Bronchial epithelial cell (primary cell): ENCODE data around the gene HDAC4. TPM values are rescaled to one million over a fixed set of nuclear protein-coding genes. Genes with fewer than 3 reads are reported as not detected.

Experiments used
- DNase-seq: peaks from one replicate; pipeline ENCODE4 v3.0.0-alpha.2; 2010; ENCODE audit warnings: low read depth
- FAIRE-seq: peaks from 2 replicates; lab custom pipeline; 2011; peaks lifted over from hg19 to GRCh38; lab: Jason Lieb, UNC
- H3K27me3 ChIP-seq: 2 replicates; pipeline ENCODE4 v1.5.1; 2011; ENCODE audit warnings: low read length; ENCODE audit not compliant: control insufficient read depth, insufficient read depth
- H3K36me3 ChIP-seq: 2 replicates; pipeline ENCODE4 v1.5.1; 2011; ENCODE audit warnings: low read length; ENCODE audit not compliant: control insufficient read depth, insufficient read depth
- H3K4me3 ChIP-seq: 2 replicates; pipeline ENCODE4 v1.5.1; 2011; ENCODE audit warnings: mild to moderate bottlenecking, low read depth, low read length, control low read depth
- CTCF ChIP-seq: IDR thresholded peaks from 2 replicates; pipeline ENCODE4 v1.5.1; 2011; ENCODE audit warnings: mild to moderate bottlenecking, moderate library complexity, low read length, control low read depth, inconsistent platforms; ENCODE audit not compliant: insufficient read depth, severe bottlenecking
- total RNA-seq: library from RNA; depleted of rRNA; stranded (reverse); fragments of >200 nt; gene quantifications from 2 replicates; pipeline ENCODE4 v1.2.1, GENCODE V29; 2014

Gene HDAC4
- total RNA-seq, 1 donor from 2014 or later = 5.3 TPM

DNA sequence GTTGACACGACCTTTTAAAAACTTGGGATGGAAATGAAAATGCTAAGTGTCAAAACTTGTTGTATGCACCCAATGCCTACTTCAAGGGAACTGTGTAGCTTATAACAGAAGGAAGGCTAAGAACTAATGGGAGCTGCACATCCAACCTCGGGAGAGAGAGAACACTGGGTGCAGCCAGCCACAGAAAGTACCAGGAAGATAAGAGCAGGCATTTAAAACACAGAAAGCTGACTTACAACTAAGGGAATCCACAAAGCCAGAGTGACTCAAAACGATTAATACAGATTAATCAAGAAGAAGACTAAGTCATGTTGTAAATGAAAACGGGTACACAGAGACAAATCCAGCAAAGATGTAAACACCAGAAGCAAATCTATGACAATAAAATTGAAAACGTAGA lies 113.4 kb downstream of the HDAC4 start:
- H3K4me3 ChIP-seq = no peak overlapping the region
- no peak for DNase-seq
- H3K27me3 ChIP-seq = no peaks in the 10 kb centered on the region
- H3K36me3 ChIP-seq = no peaks in the 10 kb centered on the region
- no peak for TF ChIP-seq CTCF
- FAIRE-seq = no peak

DNA sequence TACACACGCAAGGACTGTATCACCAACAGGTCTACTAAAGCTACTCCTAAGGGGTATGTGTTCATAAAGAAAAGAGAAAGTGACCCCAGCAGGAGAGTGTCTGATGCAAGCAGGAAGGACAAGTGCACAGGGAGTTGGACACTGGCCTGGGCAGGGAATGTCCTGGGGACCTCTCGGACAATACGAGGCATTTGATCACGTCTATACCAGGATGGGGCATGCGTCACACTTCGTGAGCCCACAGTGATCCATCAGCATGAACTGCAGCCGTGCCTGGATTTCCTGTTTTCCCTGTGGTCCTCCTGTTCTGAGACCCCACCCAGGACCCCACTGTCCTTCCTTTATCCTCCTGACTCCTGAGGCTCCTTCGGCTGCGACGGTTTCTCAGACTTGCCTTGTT lies 113.9 kb downstream of the HDAC4 start:
- TF ChIP-seq CTCF = no peak
- H3K36me3 ChIP-seq = no peaks in the 10 kb centered on the region
- no peak overlapping the region for H3K4me3 ChIP-seq
- no peak for DNase-seq
- no peaks in the 10 kb centered on the region for H3K27me3 ChIP-seq
- no peak for FAIRE-seq

DNA sequence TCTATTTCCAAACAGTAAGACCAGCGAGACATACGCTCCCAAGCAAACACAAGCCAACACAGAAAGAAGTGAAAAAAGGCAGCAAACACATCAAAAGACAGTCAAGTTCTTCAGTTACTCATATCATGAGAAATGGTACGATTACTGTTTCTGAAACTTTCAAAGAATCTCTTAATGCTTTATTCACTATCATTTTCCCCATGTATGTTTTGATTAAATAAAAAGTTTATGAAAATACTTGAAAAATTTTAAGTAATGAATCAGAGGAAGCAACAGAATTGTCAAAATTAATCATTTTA lies 114.9 kb downstream of the HDAC4 start:
- no peaks in the 10 kb centered on the region for H3K36me3 ChIP-seq
- no peak for DNase-seq
- no peak overlapping the region for H3K4me3 ChIP-seq
- no peaks in the 10 kb centered on the region for H3K27me3 ChIP-seq
- no peak for FAIRE-seq
- TF ChIP-seq CTCF = no peak

GRCh38 chr2:239285071-239285931 lies 115.5 kb downstream of the HDAC4 start:
- Histone ChIP-seq H3K4me3 (no peak overlapping the region), H3K36me3 (no peaks in the 10 kb centered on the region), H3K27me3 (no peaks in the 10 kb centered on the region)
- TF ChIP-seq CTCF = no peak
- no peak for FAIRE-seq
- no peak for DNase-seq

GRCh38 chr2:239283961-239284795 lies 116.6 kb downstream of the HDAC4 start:
- DNase-seq (no peak), FAIRE-seq (no peak)
- no peak for TF ChIP-seq CTCF
- Histone ChIP-seq H3K36me3 (no peaks in the 10 kb centered on the region), H3K27me3 (no peaks in the 10 kb centered on the region), H3K4me3 (no peak overlapping the region)
